H1 (cell line): Measurements from ENCODE around the gene ENTPD8. TPM values are rescaled to one million over a fixed set of nuclear protein-coding genes. Genes with fewer than 3 reads are reported as not detected.

Experiments used
- CTCF ChIA-PET: fragments of 300-600 bp; sonication (Branson Sonifier 250); formaldehyde crosslinking; loops from one replicate; lab custom pipeline; 2021; ENCODE audit not compliant: partially characterized antibody; lab: Charles Lee
- POLR2A ChIA-PET: fragments of 300-600 bp; sonication (Branson Sonifier 250); formaldehyde crosslinking; loops from one replicate; lab custom pipeline; 2021; ENCODE audit warnings: inconsistent platforms; ENCODE audit not compliant: partially characterized antibody; lab: Charles Lee
- DNase-seq, 2 experiments: peaks; one replicate each; pipeline versions ENCODE4 v3.0.0 to v3.0.0-alpha.2; 2010 to 2022; ENCODE audit warnings: low spot score in 2 of 2, low read depth in 1 of 2, mixed read lengths in 1 of 2
- FAIRE-seq: peaks from 2 replicates; lab custom pipeline; 2011; peaks lifted over from hg19 to GRCh38; lab: Jason Lieb, UNC
- H2AFZ ChIP-seq: 2 replicates; pipeline ENCODE4 v1.8.1; 2012; ENCODE audit warnings: low read length, inconsistent platforms
- H2AK5ac ChIP-seq: 2 replicates; pipeline ENCODE4 v1.6.1; 2013; ENCODE audit warnings: low read depth, low read length
- H2BK120ac ChIP-seq: replicated peaks from 2 replicates; pipeline ENCODE3; 2013; ENCODE audit warnings: low read depth, low read length, inconsistent platforms
- H2BK12ac ChIP-seq: 2 replicates; pipeline ENCODE4 v1.6.1; 2013; ENCODE audit warnings: low read depth, low read length
- H2BK15ac ChIP-seq: 2 replicates; pipeline ENCODE4 v1.6.1; 2013; ENCODE audit warnings: low read length
- H2BK20ac ChIP-seq: 2 replicates; pipeline ENCODE4 v1.6.1; 2013; ENCODE audit warnings: low read length
- H2BK5ac ChIP-seq: 2 replicates; pipeline ENCODE4 v1.6.1; 2013; ENCODE audit warnings: low read depth, low read length
- H3K14ac ChIP-seq: 2 replicates; pipeline ENCODE4 v1.6.1; 2013; ENCODE audit warnings: inconsistent platforms; ENCODE audit not compliant: insufficient read length
- H3K18ac ChIP-seq: 2 replicates; pipeline ENCODE4 v1.6.1; 2013; ENCODE audit warnings: low read length; ENCODE audit errors: extremely low read depth
- H3K23ac ChIP-seq: 2 replicates; pipeline ENCODE4 v1.6.1; 2013; ENCODE audit warnings: inconsistent platforms; ENCODE audit not compliant: insufficient read length
- H3K23me2 ChIP-seq: 2 replicates; pipeline ENCODE4 v1.6.1; 2013; ENCODE audit warnings: low read depth, low read length
- H3K27ac ChIP-seq: 2 replicates; pipeline ENCODE4 v1.6.1; 2011; ENCODE audit warnings: low read depth, low read length, inconsistent platforms
- H3K27me3 ChIP-seq, 4 experiments: replicated peaks in 1 of 4; 1 replicate in 1 of 4; 2 replicates in 3 of 4; pipeline versions ENCODE4 v1.6.1 to v1.8.1; 2011 to 2013; ENCODE audit warnings: low read length in 3 of 4, mild to moderate bottlenecking in 3 of 4, inconsistent platforms in 2 of 4, mixed read lengths in 2 of 4, moderate library complexity in 1 of 4; ENCODE audit not compliant: control insufficient read depth in 3 of 4, insufficient read depth in 3 of 4; ENCODE audit errors: extremely low read depth in 1 of 4
- H3K36me3 ChIP-seq, 4 experiments: 2 replicates each; pipeline versions ENCODE4 v1.6.1 to v1.8.1; 2011 to 2013; ENCODE audit warnings: mild to moderate bottlenecking in 4 of 4, low read length in 3 of 4, moderate library complexity in 2 of 4, control low read depth in 1 of 4, inconsistent platforms in 1 of 4; ENCODE audit not compliant: insufficient read depth in 4 of 4, control insufficient read depth in 2 of 4
- H3K4ac ChIP-seq: replicated peaks from 2 replicates; pipeline ENCODE3; 2013; ENCODE audit warnings: low read length, low read depth, mixed read lengths, inconsistent platforms; ENCODE audit not compliant: insufficient read length
- H3K4me1 ChIP-seq, 4 experiments: replicated peaks in 1 of 4; 1 replicate in 1 of 4; 2 replicates in 3 of 4; pipeline versions ENCODE4 v1.6.1 to v1.8.1; 2011 to 2013; ENCODE audit warnings: low read length in 3 of 4, inconsistent platforms in 2 of 4, mixed read lengths in 1 of 4; ENCODE audit not compliant: insufficient read depth in 4 of 4, control insufficient read depth in 3 of 4
- H3K4me2 ChIP-seq, 2 experiments: 2 replicates each; pipeline versions ENCODE4 v1.6.1 to v1.8.1; 2011 to 2013; ENCODE audit warnings: low read depth in 2 of 2, low read length in 2 of 2, control low read depth in 1 of 2, inconsistent platforms in 1 of 2, mild to moderate bottlenecking in 1 of 2; ENCODE audit not compliant: insufficient read depth in 1 of 2
- H3K4me3 ChIP-seq, 4 experiments: fragments of 200-600, 300-600 bp in 1 of 4; sonication (generic), shearing (Covaris generic), sonication (Bioruptor Twin) in 1 of 4; 2 replicates each; pipeline versions ENCODE4 v1.5.1 to v1.8.1; 2011 to 2016; ENCODE audit warnings: low read length in 4 of 4, low read depth in 3 of 4, control low read depth in 2 of 4, inconsistent platforms in 2 of 4, mild to moderate bottlenecking in 2 of 4, mixed read lengths in 1 of 4, moderate library complexity in 1 of 4; ENCODE audit not compliant: insufficient read depth in 2 of 4; ENCODE audit errors: extremely low read depth in 1 of 4
- H3K56ac ChIP-seq: replicated peaks from 2 replicates; pipeline ENCODE3; 2013; ENCODE audit warnings: low read depth, mild to moderate bottlenecking, mixed read lengths, low read length, inconsistent platforms; ENCODE audit not compliant: insufficient read length
- H3K79me1 ChIP-seq: 2 replicates; pipeline ENCODE4 v1.6.1; 2013; ENCODE audit warnings: low read depth, low read length, control low read depth
- H3K79me2 ChIP-seq, 2 experiments: 2 replicates each; pipeline versions ENCODE4 v1.6.1 to v1.8.1; 2012 to 2013; ENCODE audit warnings: low read length in 2 of 2, mild to moderate bottlenecking in 2 of 2, inconsistent platforms in 1 of 2; ENCODE audit not compliant: insufficient read depth in 2 of 2, control insufficient read depth in 1 of 2
- H3K9ac ChIP-seq, 4 experiments: replicated peaks in 1 of 4; 1 replicate in 1 of 4; 2 replicates in 3 of 4; pipeline versions ENCODE4 v1.6.1 to v1.8.1; 2011 to 2013; ENCODE audit warnings: low read depth in 3 of 4, low read length in 3 of 4, control low read depth in 2 of 4, mild to moderate bottlenecking in 2 of 4, moderate library complexity in 2 of 4, inconsistent platforms in 1 of 4; ENCODE audit errors: extremely low read depth in 1 of 4
- H3K9me3 ChIP-seq, 2 experiments: 2 replicates each; pipeline versions ENCODE4 v1.6.1 to v1.8.1; 2012 to 2013; ENCODE audit warnings: mild to moderate bottlenecking in 2 of 2, moderate library complexity in 2 of 2, control low read depth in 1 of 2, inconsistent platforms in 1 of 2, low read depth in 1 of 2, low read length in 1 of 2, mixed read lengths in 1 of 2; ENCODE audit not compliant: insufficient read depth in 2 of 2
- H4K20me1 ChIP-seq, 2 experiments: replicated peaks in 1 of 2; 2 replicates each; pipeline versions ENCODE3 to v1.8.1; 2011 to 2013; ENCODE audit warnings: inconsistent platforms in 2 of 2, low read length in 2 of 2, mild to moderate bottlenecking in 1 of 2; ENCODE audit not compliant: insufficient read depth in 2 of 2, control insufficient read depth in 1 of 2
- H4K5ac ChIP-seq: 2 replicates; pipeline ENCODE4 v1.6.1; 2013; ENCODE audit warnings: low read length, low read depth, mixed read lengths, inconsistent platforms; ENCODE audit not compliant: insufficient read length
- H4K8ac ChIP-seq: 2 replicates; pipeline ENCODE4 v1.8.0; 2013; ENCODE audit warnings: mild to moderate bottlenecking, moderate library complexity, low read length, inconsistent platforms; ENCODE audit not compliant: insufficient read depth; ENCODE audit errors: extremely low read depth
- H4K91ac ChIP-seq: replicated peaks from 2 replicates; pipeline ENCODE3; 2013; ENCODE audit warnings: low read length, mixed read lengths, inconsistent platforms; ENCODE audit not compliant: insufficient read length
- WGBS, 2 experiments: shearing (Covaris generic) in 1 of 2; methylation state at CpG; one replicate each; pipeline versions ENCODE4 v1.1.6 to v1.1.7; 2013 to 2015; ENCODE audit warnings: low lambda C conversion rate in 2 of 2, mixed read lengths in 2 of 2, inconsistent platforms in 1 of 2, low coverage in 1 of 2, missing lambda C conversion rate in 1 of 2; ENCODE audit not compliant: insufficient replicate concordance in 2 of 2, insufficient coverage in 1 of 2, insufficient read length in 1 of 2; ENCODE audit errors: extremely low coverage in 1 of 2, missing lambda C conversion rate in 1 of 2; 5-methylcytosine and 5-hydroxymethylcytosine counted together
- polyA plus RNA-seq, 7 experiments: library from polyadenylated mRNA; depleted of rRNA in 3 of 7; stranded (reverse) in 5 of 7; unstranded in 2 of 7; fragments of >200 nt in 5 of 7; fragments of 200-250 nt in 2 of 7; gene quantifications; 1 replicate in 5 of 7; 2 replicates in 1 of 7; 4 replicates in 1 of 7; pipeline versions ENCODE4 v1.2.1 to v1.2.3, GENCODE V29; 2011 to 2013; ENCODE audit warnings: missing spikeins in 2 of 7, mixed read lengths in 2 of 7
- total RNA-seq: library from RNA; stranded (reverse); fragmentation: NEBNext Ultra II Directional; extraction: Animal tissue kit (Norgen Biotek cat#: 25700); gene quantifications from 2 replicates; pipeline ENCODE4 v1.2.1, GENCODE V29; 2021
- TF ChIP-seq, protein P1 (sequence below): IDR thresholded peaks from 2 replicates; pipeline ENCODE4 v1.6.1; 2012; ENCODE audit warnings: inconsistent platforms

The ENTPD8 gene
- total and polyA plus RNA-seq, 2 of the 8 experiments (the other 6 are each of a cell fraction or from before 2014, with no cell fraction given) = 0.48 to 0.51 TPM

DNA sequence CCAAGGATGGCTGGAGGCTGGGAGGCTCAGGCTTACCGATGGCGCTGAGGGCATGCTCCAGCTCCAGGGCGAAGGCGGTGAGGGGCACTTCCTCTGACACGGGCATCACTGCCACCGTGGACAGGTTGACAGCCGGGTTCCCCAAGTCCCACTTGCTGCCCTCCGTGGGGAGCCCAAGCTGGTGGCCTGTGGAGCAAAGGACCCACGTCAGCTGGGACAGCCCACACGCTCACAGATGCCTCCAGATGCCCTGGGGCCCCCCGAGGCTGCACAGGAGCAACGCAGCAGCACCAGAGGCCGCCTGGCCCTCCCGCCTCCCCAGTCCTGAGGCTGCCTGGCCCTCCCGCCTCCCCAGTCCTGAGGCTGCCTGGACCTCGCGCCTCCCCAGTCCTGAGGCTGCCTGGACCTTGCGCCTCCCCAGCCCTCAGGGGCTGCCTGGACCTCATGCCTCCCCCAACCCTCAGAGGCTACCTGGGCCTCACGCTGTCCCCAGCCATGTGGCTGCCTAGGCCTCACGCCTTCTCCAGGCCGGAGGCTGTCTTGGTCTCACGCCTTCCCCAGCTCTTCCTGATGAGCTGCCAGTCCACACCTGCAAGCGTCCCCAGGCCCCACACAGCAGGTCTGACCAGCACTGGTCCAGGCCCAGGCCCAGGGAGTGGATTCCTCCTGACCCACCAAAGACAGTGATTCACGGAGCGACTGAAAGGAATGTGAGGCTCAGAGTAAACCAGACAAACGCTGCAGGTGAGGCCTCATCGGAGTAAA lies 43.6 kb upstream of the ENTPD8 start:
- H2BK20ac ChIP-seq = no peak overlapping the region
- no peaks in the 10 kb centered on the region; a peak in 1 of 7 replicates for H3K4me1 ChIP-seq
- no peak overlapping the region for H3K56ac ChIP-seq
- DNase-seq (no peak), FAIRE-seq (no peak)
- 93% methylated on average over 22 of the region's 27 CpGs; no CpG with 5 or more reads in 1 of the 2 experiments for WGBS, 2 experiments
- H4K20me1 ChIP-seq = peaks cover 0 to 1% of the 10 kb centered on the region in 2 experiments
- CTCF ChIA-PET = no interaction called here
- H3K14ac ChIP-seq = no peak overlapping the region
- H3K4me3 ChIP-seq = no peak overlapping the region
- H3K23ac ChIP-seq = no peak overlapping the region
- no peak overlapping the region for H2AK5ac ChIP-seq
- no peaks in the 10 kb centered on the region for H3K36me3 ChIP-seq
- H2BK5ac ChIP-seq = no peak overlapping the region
- no peaks in the 10 kb centered on the region for H3K79me1 ChIP-seq
- no peak overlapping the region for H4K8ac ChIP-seq
- H2BK12ac ChIP-seq = no peak overlapping the region
- no peaks in the 10 kb centered on the region; a peak in 1 of 7 replicates for H3K27me3 ChIP-seq
- H3K4ac ChIP-seq = no peak overlapping the region
- no peak overlapping the region for H4K91ac ChIP-seq
- POLR2A ChIA-PET = no interaction called here
- H3K18ac ChIP-seq = no peak overlapping the region
- no peak overlapping the region for H3K4me2 ChIP-seq
- H3K23me2 ChIP-seq = no peaks in the 10 kb centered on the region
- no peak overlapping the region for H2BK120ac ChIP-seq
- H3K79me2 ChIP-seq = no peaks in the 10 kb centered on the region
- H2AFZ ChIP-seq = no peak overlapping the region
- H4K5ac ChIP-seq = no peak overlapping the region
- H2BK15ac ChIP-seq = no peak overlapping the region
- no peaks in the 10 kb centered on the region for H3K9me3 ChIP-seq
- no peak overlapping the region; a peak in 1 of 7 replicates for H3K9ac ChIP-seq
- no peak overlapping the region for H3K27ac ChIP-seq
- TF ChIP-seq, protein P1, sequence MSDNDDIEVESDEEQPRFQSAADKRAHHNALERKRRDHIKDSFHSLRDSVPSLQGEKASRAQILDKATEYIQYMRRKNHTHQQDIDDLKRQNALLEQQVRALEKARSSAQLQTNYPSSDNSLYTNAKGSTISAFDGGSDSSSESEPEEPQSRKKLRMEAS = 0 out of 2 replicates have a peak, but pooled peaks have one; percentile 24
